ENCODE measurements around the gene PGAP6. TPM values are rescaled to one million over a fixed set of nuclear protein-coding genes. Genes with fewer than 3 reads are reported as not detected.

Gene PGAP6
- total RNA-seq, 2 experiments from 2014 or later: 59.7 to 63.7 TPM

DNA sequence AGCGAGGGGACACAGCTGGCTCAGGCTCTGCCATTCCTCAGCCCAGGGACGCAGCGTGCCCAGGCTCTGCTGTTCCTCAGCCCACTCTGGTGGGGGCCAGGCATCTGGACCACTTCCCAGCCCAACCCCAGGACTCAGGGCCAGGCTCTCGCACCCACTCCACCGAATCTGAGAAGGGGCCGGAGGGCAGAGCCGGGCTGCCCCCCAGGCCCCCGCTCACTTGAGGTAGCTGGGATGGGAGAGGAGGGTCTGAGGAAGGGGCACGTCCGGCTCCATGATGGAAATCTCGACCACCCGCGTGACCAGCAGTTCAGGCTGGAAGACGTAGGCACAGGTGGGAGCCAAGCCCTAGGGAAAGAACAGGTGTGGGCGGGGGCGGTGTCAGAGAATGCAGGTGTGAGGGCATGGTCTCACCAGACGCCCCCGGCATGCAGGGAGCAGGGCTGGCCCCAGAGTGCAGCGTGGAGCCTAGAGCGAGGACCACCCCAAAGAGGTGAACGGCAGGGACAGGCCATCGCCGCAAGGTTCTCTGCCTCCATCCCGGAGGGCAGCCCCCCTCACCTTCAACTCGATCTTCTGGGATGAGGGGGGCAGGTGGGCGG lies 4.9 kb downstream of the PGAP6 start:
- ATAC-seq (ENCODE audit: poor library complexity) (no peak), DNase-seq (no peak)
- Mint-ChIP-seq H3K27ac (no peak overlapping the region), H3K36me3 (ENCODE audit: low read depth) (peaks cover 29% of the 10 kb centered on the region), H3K9me3 (no peaks in the 10 kb centered on the region), H3K4me3 (no peak overlapping the region), H3K27me3 (no peaks in the 10 kb centered on the region), H3K4me1 (ENCODE audit: low read depth) (peaks cover 11% of the 10 kb centered on the region)
- peaks cover 0 to 4% of the 10 kb centered on the region in 2 experiments for H3K9me3 ChIP-seq (ENCODE audit: control insufficient read depth in 1 of 2, insufficient read depth in 1 of 2, low read length in 2 of 2)
- H3K4me3 ChIP-seq (ENCODE audit: low read length): no peak overlapping the region
- peaks cover 31% of the 10 kb centered on the region for H3K4me1 ChIP-seq (ENCODE audit: insufficient read depth, low read length)
- TF ChIP-seq, protein P1, sequence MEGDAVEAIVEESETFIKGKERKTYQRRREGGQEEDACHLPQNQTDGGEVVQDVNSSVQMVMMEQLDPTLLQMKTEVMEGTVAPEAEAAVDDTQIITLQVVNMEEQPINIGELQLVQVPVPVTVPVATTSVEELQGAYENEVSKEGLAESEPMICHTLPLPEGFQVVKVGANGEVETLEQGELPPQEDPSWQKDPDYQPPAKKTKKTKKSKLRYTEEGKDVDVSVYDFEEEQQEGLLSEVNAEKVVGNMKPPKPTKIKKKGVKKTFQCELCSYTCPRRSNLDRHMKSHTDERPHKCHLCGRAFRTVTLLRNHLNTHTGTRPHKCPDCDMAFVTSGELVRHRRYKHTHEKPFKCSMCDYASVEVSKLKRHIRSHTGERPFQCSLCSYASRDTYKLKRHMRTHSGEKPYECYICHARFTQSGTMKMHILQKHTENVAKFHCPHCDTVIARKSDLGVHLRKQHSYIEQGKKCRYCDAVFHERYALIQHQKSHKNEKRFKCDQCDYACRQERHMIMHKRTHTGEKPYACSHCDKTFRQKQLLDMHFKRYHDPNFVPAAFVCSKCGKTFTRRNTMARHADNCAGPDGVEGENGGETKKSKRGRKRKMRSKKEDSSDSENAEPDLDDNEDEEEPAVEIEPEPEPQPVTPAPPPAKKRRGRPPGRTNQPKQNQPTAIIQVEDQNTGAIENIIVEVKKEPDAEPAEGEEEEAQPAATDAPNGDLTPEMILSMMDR (IDR thresholded peaks at IDR 0.05): no peak
- POLR2A ChIA-PET: no interaction called here
- no peak overlapping the region for H3K27ac ChIP-seq (ENCODE audit: low read depth in 1 of 2, low read length in 2 of 2)
- H3K27me3 ChIP-seq (ENCODE audit: control insufficient read depth in 1 of 2, insufficient read depth in 2 of 2, low read length in 2 of 2): no peaks in the 10 kb centered on the region
- peaks cover 48% of the 10 kb centered on the region for H3K36me3 ChIP-seq (ENCODE audit: insufficient read depth, low read length)
- intact Hi-C loops (cut with DNase I, micrococcal nuclease): no loop called here
- CTCF ChIA-PET: no interaction called here

DNA sequence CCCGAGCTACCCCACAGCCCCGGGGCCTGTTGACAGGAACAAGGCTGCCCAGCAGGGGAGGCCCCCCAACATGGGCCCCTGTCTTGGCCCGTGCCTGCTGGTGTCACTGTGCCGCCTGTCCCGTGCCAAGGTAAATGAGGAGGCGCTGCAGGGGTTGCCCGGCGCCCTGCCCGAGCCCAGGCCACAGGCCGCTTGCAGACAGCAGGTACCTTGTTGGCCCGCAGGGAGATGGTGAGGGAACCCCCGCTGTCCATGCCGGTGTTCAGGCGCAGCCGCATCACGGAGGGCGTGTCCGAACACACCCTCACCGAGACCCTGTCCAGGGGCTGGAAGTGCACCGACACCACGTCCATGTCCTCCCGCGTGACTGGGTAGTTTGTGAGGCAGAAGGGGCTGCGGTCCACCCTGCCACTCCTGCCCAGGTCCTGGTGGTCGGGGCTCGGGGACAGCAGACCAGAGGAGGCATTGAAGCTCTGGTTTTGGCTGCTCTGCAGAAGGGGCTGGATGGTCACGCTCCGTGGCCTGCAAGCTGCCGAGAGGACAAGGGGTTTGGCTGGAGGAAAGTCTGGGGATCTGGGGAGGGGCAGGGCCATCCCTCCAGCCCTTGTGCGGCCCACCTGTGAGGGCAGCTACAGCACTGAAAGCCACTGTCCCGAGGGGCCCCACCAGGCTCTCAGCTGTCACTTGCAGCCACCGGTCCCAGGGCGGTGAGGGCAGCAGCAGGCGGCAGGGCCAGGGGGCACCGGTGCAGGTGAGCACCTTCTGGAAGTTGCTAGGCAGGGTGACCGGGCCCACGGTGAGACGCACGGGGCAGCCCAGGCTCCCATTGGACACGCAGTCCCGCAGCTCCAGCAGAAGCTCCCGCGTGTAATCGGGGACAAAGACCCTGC lies 5.6 kb downstream of the PGAP6 start:
- no peak for ATAC-seq (ENCODE audit: poor library complexity)
- DNase-seq: no peak
- H3K36me3 ChIP-seq (ENCODE audit: insufficient read depth, low read length): peaks cover 55% of the 10 kb centered on the region
- ChIA-PET CTCF (no interaction called here), POLR2A (no interaction called here)
- Mint-ChIP-seq H3K4me1 (ENCODE audit: low read depth) (peaks cover 11% of the 10 kb centered on the region), H3K27ac (no peak overlapping the region), H3K27me3 (no peaks in the 10 kb centered on the region), H3K4me3 (no peak overlapping the region), H3K9me3 (no peaks in the 10 kb centered on the region), H3K36me3 (ENCODE audit: low read depth) (peaks cover 32% of the 10 kb centered on the region)
- H3K27ac ChIP-seq (ENCODE audit: low read depth in 1 of 2, low read length in 2 of 2): no peak overlapping the region
- no peaks in the 10 kb centered on the region for H3K27me3 ChIP-seq (ENCODE audit: control insufficient read depth in 1 of 2, insufficient read depth in 2 of 2, low read length in 2 of 2)
- H3K4me1 ChIP-seq (ENCODE audit: insufficient read depth, low read length): peaks cover 32% of the 10 kb centered on the region
- no peak overlapping the region for H3K4me3 ChIP-seq (ENCODE audit: low read length)
- TF ChIP-seq, protein P1 (IDR thresholded peaks at IDR 0.05): no peak
- intact Hi-C loops (cut with DNase I, micrococcal nuclease): no loop called here
- H3K9me3 ChIP-seq (ENCODE audit: control insufficient read depth in 1 of 2, insufficient read depth in 1 of 2, low read length in 2 of 2): peaks cover 0 to 8% of the 10 kb centered on the region in 2 experiments

DNA sequence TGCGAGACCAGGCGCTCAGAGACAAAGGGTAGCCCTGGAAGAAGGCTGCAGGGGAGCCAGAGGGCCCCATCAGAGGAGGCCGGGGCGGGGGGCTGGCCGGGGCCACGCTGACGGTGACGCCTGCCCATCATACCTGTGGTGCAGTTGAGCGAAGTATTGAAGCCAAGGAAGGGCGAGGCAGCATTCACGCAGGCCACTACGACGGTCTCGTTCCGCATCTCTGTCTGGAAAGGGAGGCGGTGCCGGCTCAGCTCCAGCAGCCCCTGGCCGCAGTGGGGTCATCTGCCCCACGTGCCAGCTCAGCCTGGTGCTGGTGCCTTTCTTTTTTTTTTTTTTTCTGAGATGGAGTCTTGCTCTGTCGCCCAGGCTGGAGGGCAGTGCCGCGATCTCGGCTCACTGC lies 6.6 kb downstream of the PGAP6 start:
- ChIA-PET POLR2A (no interaction called here), CTCF (no interaction called here)
- TF ChIP-seq, protein P1 (IDR thresholded peaks at IDR 0.05): no peak
- H3K9me3 Mint-ChIP-seq: no peaks in the 10 kb centered on the region
- DNase-seq (no peak), ATAC-seq (ENCODE audit: poor library complexity) (no peak)
- H3K4me1 Mint-ChIP-seq (ENCODE audit: low read depth): peaks cover 15% of the 10 kb centered on the region
- peaks cover 30% of the 10 kb centered on the region for H3K4me1 ChIP-seq (ENCODE audit: insufficient read depth, low read length)
- no peaks in the 10 kb centered on the region for H3K27me3 ChIP-seq (ENCODE audit: control insufficient read depth in 1 of 2, insufficient read depth in 2 of 2, low read length in 2 of 2)
- H3K9me3 ChIP-seq (ENCODE audit: control insufficient read depth in 1 of 2, insufficient read depth in 1 of 2, low read length in 2 of 2): peaks cover 0 to 8% of the 10 kb centered on the region in 2 experiments
- H3K27ac Mint-ChIP-seq: no peak overlapping the region
- H3K36me3 Mint-ChIP-seq (ENCODE audit: low read depth): peaks cover 35% of the 10 kb centered on the region
- H3K36me3 ChIP-seq (ENCODE audit: insufficient read depth, low read length): peaks cover 55% of the 10 kb centered on the region
- H3K4me3 Mint-ChIP-seq: no peak overlapping the region
- intact Hi-C loops (cut with DNase I, micrococcal nuclease): no loop called here
- no peaks in the 10 kb centered on the region for H3K27me3 Mint-ChIP-seq
- no peak overlapping the region for H3K4me3 ChIP-seq (ENCODE audit: low read length)
- no peak overlapping the region for H3K27ac ChIP-seq (ENCODE audit: low read depth in 1 of 2, low read length in 2 of 2)

Data from CD4-positive, alpha-beta T cell (primary cell).